Left hindlimb (tissue), 1 donor: ENCODE measurements around the gene SCN7A.
"Not testable (repeated sequence)": the region's sequence is repeated elsewhere in the genome, so short reads cannot be mapped to it uniquely, and the experiment has no call there.

Source experiments
- DNase-seq: peaks from one replicate; pipeline ENCODE4 v3.0.0-alpha.2; 2018

The SCN7A gene

DNA sequence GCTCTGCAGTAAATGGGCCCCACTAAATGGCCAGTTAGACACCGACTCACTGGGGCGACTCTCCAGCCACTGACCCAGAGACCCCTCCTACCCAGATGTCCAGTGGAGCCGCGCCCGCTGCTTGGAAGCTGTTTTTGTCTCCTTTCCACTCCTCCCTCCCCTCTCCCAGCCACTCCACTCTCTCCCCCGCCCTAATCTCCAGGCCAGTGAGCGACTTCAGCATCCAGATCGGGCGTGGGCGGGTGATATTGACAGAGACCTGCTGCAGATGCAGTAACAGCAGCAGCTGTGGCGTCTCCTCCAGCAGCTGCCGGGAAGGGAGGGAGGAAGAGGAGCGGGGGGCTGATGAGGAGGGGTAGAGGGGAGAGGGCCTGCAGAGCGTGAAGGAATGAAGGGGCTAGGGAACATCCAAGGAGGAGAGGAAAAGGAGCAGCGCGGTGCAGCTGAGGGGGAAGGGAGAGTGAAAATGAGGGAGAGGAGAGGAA, at the start of gene SCN7A:
SCN7A (minus strand) TSS at position 110 of the 485 bp plus-strand sequence. CDS start 16,553 bp downstream, outside the sequence.
- peak; percentile 91 for DNase-seq

DNA sequence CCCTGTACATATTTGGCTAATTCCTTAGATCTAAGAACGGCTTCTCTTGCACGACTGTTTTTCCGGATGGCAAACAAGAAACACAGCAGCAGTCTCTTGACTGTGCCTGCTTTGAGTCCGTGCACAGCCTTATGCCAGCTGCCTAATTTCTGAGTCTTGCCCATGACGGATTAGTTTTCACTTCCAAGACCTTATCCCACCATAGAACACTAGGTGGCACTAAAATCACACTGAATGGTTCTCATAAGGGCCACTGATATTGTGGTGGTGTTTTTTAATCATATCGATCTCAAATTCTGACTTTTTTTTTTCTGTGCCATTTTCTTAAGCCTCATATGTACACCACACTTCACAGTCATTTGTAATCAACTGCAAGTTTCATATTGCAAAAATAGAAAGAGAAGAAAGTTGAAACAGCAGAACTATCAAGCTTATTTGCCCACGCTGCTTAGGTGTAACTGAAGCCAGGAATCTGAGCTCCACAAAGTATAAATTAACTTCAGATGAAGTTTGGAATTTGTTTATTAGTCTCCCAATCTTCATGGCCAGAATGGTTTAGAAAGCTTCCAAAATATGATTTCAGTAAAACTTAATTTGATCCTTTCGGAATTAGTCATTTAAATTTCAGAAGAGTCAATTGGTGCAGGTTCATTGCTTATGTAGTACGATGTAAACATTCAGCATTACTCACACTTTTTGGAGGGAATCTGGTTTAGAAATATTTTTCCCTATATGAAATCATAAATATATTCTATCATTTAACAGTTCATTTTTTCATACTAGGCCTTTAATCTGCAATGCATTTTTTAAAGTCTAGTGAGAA, 45.5 kb upstream of the SCN7A start:
- peak; percentile 33 for DNase-seq

DNA sequence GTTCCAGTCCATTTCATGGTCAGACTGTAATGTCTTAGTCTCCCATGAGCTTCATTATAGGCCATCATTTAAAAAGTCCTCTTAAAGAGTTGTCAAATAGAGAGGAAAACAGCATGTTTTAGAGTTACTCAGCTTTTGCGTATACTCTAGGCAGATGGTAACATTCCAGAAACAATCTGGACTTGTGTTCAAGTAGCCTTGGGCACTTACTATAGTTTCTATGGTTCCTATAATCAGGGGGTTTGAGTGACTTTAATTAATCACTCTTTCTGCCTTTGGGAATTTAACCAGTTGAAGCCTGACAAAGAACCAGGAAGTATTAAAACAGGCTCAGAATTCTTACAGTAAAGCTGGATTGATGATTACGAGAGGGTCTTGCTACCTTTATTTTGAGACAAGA, 42.1 kb upstream of the SCN7A start:
- no peak for DNase-seq

DNA sequence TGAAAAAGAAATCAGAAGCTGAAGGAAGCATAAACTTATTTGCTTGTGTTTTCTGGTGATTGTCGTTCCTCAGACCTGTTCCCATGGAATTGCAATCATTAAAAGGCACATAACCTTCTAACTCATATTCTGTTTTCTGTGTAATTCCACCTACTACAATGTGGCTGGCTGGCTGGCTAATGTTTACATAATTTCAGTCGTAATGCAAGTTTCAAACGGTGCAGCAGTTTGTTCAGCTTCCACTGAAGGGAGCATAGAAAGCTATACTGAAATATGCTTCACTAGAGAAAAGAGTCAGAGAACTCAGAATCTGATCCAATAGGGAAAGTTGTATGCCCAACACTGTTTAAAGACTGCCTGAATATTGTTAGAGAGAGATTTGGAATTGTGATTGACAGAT, 27.1 kb upstream of the SCN7A start:
- DNase-seq, result no peak

DNA sequence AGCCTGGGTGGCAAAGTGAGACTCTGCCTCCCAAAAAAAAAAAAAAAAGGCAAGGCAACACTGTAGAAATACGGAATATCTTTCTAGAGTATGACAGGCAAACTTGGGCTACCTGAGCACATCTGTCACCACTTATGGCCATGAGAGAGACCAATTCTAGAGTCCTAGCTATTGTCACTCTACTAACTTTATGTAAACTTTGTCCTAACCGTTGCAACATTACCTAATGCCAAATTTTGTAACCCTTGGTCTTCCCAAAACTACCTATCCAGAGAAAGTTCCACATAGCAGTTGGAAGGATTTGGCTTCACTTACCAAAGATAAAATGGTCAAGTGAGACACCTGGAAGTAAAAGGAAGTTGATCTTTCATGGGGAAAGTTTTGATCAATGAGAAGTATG, 26.6 kb upstream of the SCN7A start:
- DNase-seq, result no peak

DNA sequence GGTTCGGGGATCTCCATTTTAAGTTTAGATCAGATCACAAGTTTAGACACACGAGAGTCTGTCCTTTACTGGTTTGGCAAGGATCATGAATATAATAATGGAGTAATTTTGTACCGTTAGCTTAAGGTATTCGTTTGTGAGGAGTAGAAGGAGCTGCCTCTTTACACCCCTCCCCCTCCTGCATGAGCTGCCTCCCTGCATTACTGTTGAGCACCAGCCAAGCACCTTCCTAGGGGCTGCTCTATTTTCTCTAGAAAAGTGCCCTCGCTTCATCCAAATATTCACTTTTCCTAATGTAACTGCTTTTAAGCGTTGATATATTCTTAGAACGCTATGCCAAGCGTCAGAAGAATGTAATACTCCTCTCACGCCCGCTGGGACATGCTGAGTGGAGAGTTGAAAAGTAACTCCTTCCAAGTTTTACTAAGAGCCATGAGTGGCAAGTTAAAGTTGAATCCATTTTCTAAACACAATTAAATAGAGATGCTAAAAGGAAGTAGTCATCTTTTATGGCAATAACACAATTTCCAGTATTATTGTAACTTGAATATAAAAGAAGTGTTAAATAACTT, 25.4 kb upstream of the SCN7A start:
- no peak for DNase-seq

DNA sequence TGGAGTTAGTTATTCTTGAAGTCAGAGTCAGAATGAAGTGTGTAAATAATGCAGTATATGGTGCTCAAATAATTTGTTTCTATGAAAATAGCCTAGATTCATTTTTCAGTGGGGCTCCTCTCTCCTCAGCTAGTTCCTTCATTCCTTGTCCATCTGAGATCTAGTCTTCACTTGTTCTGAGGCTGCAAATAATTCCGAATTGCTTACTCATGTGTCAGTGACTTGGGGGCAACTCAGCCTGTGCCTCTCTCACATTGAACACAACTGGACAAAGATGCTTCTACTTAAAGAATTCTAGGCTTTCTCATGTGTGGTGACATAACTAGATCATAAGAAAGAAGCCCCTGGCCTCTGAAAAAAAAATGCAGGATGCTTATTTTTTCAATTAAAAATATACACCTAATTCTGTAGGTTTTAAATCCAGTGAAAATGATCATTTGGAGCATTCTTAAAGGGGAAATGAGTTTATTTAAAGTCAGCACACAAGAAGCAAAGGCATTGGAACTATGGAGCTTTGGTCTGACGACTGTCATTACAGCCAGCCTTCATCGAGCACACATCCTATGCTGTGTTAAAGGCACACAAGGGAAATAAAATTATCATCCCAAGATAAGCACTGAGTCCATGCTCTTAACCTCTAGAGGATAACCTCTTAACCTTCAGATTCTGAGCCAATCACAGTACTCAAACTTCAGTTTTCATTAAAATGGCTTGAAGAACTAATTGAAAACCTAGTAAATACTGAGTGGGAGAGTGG, 24.8 kb upstream of the SCN7A start:
- no peak for DNase-seq

DNA sequence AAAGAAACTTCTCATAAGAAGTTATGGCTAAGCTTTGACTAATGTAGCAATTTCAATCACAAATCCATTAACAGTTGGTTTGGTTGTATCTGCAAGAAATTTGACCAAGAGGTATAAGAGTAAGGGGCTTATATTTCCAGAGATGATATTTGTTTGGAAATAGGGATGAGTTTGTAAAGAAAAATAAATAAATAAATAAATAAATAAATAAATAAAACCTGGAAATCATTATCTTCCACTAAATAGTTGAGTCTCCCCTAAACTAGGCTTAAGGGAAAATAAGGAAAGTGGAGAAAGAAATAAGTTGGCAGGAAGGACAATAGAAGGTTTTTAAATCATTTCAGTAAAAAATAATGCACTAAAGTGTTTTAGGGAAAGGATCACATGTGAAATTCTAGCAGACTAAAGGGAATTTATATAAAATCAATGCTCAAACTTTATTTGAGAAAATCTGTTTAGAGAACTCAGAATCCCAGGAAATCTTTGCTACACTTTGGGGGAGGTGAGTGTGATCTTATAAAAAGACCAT, 23.5 kb upstream of the SCN7A start:
- DNase-seq, result no peak

DNA sequence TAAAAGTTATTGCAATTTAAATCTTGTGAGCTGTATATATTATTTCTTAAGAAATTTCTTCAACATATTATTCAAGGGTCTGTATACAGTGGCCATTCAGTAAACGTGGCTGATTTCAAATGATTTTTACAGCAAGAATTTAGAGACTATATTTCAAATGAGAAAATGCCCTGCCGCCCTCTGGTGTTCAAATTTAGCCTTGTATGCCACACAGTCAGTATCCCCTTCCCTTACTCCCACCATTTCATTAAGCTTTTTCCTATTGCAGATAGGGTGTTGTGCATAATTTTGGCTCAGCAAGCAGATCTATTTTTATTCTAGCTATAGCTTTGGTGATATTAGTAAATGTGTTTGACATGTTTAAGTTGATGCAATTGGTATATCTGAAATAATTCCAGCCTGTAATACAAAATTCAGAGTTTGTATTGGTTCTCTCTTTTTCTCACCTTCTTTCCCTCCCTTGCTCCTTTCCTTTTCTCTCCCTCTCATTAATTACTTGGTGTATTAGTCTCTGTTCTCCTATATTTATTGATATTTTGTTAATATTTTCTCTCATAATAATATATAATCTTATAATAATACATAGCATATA, 22.8 kb upstream of the SCN7A start:
- peak; percentile 37 for DNase-seq

DNA sequence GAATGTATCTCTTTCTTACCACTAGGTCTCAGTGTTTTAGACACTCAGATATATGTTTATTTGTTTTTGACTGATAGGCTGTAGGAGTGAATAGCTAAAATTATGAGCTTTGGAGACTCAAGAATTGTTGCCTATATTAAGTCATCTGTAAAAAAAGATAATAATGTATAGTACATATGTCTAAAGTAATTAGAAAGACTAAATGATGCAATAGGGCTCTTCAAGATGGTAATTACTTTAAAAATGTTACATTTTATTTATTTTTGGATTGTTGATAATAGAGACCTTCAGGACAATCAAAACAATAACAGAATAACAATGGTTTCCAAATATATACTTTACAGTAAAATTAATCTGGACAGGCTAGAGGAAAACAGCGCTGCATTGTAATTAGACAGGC, 19.9 kb upstream of the SCN7A start:
- no peak for DNase-seq

DNA sequence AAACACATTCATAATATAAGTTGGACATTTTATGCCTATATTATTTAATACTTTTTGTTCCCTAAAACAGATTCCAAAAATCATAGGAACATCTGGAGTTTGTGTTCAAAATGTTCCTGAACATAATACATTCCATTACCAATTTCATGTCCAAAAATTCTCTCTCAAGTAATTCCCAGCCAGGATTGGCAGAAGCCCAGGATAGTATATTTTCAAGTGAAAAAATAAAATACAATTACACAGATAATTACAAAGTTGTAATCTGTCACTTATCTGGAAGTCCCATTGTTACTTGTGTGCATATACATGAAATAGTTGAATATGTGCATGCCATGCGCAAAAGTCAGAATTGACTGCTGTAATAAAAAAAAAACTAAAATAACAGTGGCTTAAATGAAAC, 5.2 kb upstream of the SCN7A start:
- no peak for DNase-seq

DNA sequence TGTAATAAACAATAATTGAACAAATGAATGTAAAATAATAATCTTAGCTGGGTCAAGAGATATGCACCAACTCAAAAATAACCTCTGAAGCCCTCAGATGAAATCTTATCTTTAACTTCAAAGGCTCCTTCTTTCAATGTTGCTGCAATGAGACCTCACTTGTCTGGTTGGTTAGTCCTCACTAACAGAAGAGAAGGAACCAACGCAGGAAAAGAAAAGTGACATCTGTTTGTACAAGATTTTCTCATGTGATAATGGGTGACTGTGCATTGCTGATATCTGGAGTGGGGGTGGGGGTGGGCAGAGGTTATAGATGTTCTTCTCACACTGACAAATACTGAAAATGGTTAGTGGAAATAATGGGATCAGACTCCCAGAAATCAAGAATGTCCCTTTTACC, 2.6 kb downstream of the SCN7A start:
- DNase-seq, result no peak

DNA sequence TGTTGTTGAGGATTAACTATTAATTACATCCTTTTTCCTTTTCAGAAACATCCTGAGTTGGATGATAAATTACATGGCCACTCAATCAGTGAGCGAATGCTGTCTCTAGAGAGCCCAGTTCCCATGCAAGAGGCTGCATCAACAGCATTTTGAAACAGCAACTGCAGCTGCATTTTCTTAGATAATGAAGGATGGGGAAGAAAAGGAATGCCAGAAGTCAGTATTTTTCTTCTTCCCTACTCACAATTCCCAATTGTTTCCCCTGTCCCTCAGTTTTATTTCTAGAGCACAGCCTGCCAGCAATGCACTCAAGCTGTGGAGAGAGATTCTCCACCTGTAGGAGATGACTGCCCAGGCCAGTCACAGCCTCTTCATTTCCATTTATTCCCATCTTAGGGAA, 6.9 kb downstream of the SCN7A start:
- DNase-seq, result peak; percentile 41

DNA sequence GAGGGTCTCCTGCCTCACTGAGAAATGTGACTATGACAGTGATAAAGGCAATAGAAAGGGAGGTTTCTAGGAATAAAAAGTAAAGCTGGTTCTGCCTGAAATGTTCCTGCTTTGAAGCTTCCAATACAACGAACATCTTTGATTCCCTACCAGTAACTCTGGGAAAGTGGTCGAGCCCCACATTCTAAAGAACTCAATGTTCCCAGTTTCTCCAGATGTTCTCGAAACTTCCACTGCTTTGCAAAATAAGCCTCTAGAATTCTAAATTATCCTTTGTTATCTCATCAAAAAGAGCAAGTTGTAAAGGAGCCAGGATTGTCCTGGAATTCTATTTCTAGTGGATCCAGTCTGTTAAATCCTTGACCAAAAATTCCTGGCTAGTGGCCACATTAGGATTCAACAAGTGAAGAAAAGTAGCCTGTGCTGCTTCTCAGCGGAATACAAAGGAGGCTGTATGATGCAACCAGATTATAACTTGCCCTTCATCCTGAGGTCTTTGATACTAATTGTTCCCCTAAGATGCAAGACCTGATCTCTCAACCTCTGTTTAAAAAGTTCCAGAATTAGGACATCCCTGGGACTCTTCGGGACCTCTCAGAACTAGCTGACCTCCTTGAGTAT, 8.4 kb downstream of the SCN7A start:
- DNase-seq, result no peak

DNA sequence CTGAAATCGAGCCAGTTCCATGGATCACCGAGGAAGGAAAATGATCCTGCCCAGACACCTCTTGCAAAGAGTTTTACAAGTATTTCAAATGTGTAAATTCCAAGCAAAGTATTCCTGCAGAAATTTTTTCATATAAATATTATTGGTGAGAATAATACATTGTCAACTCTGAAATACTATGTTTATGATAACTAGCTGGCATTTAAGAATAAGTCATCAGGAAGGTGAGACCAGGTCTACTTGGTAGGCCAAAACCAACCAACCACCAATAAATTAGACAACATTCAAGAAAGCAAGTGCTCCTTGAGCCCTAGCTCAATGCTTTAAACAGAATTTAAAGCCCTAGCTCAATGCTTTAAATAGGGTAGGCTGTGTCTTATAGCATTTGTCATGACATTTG, 21.7 kb downstream of the SCN7A start:
- DNase-seq, result no peak

DNA sequence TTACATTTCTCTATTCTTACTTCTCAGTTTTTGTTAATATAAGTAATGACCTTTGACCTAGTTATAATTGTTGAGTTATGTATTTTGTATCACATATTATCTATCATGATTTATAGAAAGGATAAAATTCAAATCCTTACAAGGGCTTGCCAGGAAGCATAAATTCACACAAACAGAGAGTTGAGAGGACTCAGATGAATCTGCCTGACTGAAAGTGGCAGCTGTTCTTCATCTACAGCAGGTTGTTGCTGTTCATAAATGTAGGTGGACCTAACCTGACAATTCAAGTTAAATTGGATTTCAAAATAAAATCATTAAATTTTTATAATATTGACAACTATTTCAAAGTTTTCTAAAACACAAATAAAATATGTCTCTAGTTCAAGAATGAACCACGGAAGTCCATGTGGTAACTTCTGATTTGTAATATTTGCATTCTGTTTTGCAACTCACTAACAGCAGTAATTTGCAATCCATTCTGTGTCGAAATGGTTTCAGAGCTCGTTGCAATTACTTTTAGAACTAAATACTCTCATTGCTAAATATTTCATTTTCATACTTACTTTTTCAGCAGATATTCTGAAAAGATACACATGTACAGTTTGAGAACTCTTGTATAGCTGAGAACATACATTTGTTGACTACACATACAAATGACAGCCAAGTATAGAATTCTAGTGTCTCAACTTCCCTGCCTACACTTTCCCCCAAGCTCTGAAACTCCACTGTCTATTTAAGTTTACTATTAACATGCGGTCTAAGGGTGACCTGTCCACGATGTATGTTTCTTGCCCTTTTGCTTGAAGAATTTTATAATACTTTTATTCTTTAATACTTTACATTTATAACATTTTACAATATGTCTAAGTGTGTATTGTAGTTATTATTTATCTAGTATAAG, 25.7 kb downstream of the SCN7A start:
- DNase-seq, result no peak

DNA sequence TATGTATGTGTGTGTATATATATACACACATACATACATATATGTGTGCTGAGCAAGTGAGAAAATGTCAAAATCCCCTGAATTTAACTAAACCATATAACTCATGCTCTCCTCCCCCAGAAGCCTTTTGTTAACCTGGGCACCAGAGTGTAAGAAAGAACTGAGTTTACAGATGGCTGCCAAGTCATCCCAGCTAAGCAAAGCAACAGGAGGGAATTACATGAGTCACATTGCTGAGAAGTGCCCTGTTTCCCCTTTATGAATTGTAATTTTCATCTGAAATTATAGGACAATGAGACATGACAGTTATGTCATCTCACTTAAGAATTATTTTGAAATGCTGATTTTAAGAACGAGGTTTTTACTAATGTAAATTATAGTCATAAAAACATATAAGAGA, 29.9 kb downstream of the SCN7A start:
- no peak for DNase-seq

DNA sequence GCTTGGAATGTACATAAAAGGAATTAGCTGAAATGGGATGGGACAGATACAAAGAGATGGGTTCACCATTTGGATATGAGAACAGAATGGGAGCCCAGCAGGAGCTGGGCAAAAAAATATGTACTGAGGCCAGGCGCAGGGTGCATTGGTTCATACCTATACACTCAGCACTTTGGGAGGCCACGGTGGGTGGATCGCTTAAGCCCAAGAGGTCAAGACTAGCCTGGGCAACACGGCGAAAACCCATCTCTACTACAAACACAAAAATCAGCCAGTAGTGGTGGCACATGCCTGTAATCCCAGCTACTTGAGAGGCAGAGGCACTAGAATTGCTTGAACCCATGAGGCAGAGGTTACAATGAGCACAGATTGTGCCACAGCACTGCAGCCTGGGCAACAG, 30.4 kb downstream of the SCN7A start:
- DNase-seq, result no peak

DNA sequence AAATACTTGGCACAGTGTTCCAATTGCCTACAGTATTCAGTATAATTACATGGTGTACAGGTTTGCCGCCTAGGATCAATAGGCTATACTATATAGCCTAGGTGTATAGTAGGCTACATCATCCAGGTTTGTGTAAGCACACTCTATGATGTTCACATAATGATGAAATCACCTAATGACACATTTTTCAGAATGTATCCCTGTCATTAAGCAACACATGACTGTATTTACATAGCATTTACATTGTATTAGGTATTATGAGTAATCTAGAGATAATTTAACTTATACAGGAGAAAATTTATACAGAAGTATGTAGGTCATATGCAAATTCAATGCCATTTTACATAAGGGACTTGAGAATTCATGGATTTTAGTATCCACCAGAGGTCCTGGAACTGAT, 35.4 kb downstream of the SCN7A start:
- DNase-seq, result no peak

DNA sequence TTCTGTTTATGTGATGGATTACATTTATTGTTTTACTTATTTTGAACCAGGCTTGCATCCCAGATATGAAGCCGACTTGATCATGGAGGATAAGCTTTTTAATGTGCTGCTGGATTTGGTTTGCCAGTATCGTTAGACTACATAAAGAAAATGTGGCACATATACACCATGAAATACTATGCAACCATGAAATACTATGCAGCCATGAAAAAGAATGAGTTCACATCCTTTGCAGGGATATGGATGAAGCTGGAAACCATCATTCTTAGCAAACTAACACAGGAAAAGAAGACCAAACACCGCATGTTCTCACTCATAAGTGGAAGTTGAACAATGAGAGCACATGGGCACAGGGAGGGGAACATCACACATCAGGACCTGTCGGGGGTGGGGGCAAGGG, 38.2 kb downstream of the SCN7A start:
- DNase-seq, result not testable (repeated sequence)

DNA sequence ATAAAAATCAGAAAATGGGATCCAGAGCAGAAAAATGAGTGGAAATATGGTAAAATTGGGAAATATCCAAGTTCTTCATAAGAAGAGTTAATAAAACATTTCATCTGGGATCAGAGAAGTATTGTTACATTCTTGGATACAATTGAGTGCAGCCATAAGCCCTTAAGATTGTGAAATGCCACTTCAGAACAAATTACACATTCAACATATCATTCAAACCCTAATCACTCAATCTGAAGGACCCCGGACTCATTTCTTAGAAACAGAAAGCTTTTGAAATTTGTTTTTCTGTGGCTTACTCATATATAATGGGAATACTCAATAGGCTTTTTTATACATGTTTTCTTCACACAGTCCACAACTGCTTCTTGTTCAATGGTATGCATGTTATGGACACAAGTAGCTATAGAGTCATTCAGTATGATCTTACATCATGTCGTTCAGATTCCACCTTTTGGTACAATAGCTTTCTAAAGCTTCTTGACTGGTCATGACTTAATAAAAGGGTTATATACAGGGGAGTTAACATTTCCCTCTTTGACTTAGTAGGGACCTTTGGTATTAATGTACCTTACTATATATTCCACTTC, 39.9 kb downstream of the SCN7A start:
- DNase-seq, result no peak
